Measurements from ENCODE around the gene ERN2.

DNA sequence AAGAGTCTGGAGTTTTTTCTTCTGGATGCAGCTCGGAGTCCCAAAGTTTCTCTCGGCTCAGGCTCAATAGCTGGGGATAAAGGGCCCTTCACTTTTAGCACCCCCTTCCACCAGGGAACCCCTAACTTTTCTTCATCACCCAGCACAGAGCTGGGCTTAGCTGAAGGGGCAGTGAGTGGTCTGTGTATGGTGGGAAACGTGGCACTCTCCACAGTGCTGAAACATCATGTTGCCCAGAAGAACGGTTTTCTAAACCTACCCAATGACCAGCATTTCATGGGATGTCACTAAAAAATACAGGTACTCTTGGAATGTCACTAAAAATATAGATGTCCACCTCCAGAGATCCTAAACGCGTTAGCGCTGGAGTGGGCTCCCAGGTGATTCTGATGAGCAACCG is 12.0 kb downstream of the ERN2 start:
- TF ChIP-seq, protein P1, sequence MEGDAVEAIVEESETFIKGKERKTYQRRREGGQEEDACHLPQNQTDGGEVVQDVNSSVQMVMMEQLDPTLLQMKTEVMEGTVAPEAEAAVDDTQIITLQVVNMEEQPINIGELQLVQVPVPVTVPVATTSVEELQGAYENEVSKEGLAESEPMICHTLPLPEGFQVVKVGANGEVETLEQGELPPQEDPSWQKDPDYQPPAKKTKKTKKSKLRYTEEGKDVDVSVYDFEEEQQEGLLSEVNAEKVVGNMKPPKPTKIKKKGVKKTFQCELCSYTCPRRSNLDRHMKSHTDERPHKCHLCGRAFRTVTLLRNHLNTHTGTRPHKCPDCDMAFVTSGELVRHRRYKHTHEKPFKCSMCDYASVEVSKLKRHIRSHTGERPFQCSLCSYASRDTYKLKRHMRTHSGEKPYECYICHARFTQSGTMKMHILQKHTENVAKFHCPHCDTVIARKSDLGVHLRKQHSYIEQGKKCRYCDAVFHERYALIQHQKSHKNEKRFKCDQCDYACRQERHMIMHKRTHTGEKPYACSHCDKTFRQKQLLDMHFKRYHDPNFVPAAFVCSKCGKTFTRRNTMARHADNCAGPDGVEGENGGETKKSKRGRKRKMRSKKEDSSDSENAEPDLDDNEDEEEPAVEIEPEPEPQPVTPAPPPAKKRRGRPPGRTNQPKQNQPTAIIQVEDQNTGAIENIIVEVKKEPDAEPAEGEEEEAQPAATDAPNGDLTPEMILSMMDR (conservative IDR thresholded peaks at IDR 0.05 in 1 of 2, IDR thresholded peaks at IDR 0.05 in 1 of 2; ENCODE audit: low read depth in 1 of 2, low read length in 2 of 2), result no peak
- TF ChIP-seq EZH2 (IDR thresholded peaks at IDR 0.05; ENCODE audit: low read length, missing control alignments), result no peak

All from fibroblast of lung (primary cell).